Heart left ventricle (tissue), 16 donors: Measurements from ENCODE around the gene TLL1. TPM values are rescaled to one million over a fixed set of nuclear protein-coding genes. Genes with fewer than 3 reads are reported as not detected.

Source experiments
- ATAC-seq, 4 donors: fragments of 200-7000 bp; cut with Tn5 transposase; one replicate each; pipeline ENCODE4 v1.9.1; 2020 to 2022; ENCODE audit warnings: moderate library complexity in 4 of 4, mild to moderate bottlenecking in 3 of 4, moderate number of reproducible peaks in 1 of 4
- DNase-seq, 5 donors: peaks; one replicate each; pipeline ENCODE4 v3.0.0-alpha.2; 2020
- H3K27ac ChIP-seq, 12 donors: fragments of 200-600 bp; sonication (generic) in 4 of 12; one replicate each; pipeline versions ENCODE4 v1.5.0 to v1.8.0; 2016 to 2022; ENCODE audit warnings: mild to moderate bottlenecking in 2 of 12
- H3K27me3 ChIP-seq, 9 donors: fragments of 200-600 bp; sonication (generic) in 2 of 9; one replicate each; pipeline versions ENCODE4 v1.5.1 to v1.8.0; 2016 to 2022; ENCODE audit warnings: mild to moderate bottlenecking in 3 of 9
- H3K36me3 ChIP-seq, 9 donors: fragments of 200-600 bp; sonication (generic) in 2 of 9; one replicate each; pipeline versions ENCODE4 v1.5.0 to v1.8.0; 2018 to 2022; ENCODE audit warnings: mild to moderate bottlenecking in 2 of 9
- H3K4me1 ChIP-seq, 12 donors: fragments of 200-600 bp; sonication (generic) in 4 of 12; one replicate each; pipeline versions ENCODE4 v1.5.0 to v1.8.0; 2016 to 2022; ENCODE audit warnings: mild to moderate bottlenecking in 3 of 12
- H3K4me3 ChIP-seq, 12 donors: fragments of 200-600 bp; sonication (generic) in 4 of 12; one replicate each; pipeline versions ENCODE4 v1.5.0 to v1.8.0; 2017 to 2022; ENCODE audit warnings: mild to moderate bottlenecking in 9 of 12, moderate library complexity in 4 of 12
- H3K9me3 ChIP-seq, 12 donors: fragments of 200-600 bp; sonication (generic) in 4 of 12; one replicate each; pipeline versions ENCODE4 v1.5.0 to v1.8.0; 2016 to 2022; ENCODE audit warnings: mild to moderate bottlenecking in 1 of 12
- CTCF ChIP-seq, 12 donors: fragments of 200-600 bp; sonication (generic) in 4 of 12; IDR thresholded peaks; one replicate each; pipeline versions ENCODE4 v1.5.0 to v1.8.0; 2018 to 2022; ENCODE audit warnings: antibody characterized with exemption in 12 of 12, mild to moderate bottlenecking in 5 of 12
- POLR2A ChIP-seq, 2 donors: fragments of 450-650 bp; IDR thresholded peaks; one replicate each; pipeline ENCODE4 v1.6.1; 2017; ENCODE audit warnings: antibody characterized with exemption in 2 of 2, mild to moderate bottlenecking in 2 of 2, moderate library complexity in 2 of 2
- WGBS, 4 donors: extraction: QIAGEN DNeasy Blood & Tissue Kit in 2 of 4; methylation state at CpG; one replicate each; pipeline versions ENCODE4 v1.1.5 to v1.1.7; 2013 to 2018; 5-methylcytosine and 5-hydroxymethylcytosine counted together
- intact Hi-C, 10 donors: fragments of 100-400 bp; cut with DNase I; formaldehyde crosslinking; loops; one replicate each; pipeline versions ENCODE4 v1.11.1 to v1.14.2; 2022
- polyA plus RNA-seq, 2 donors: library from polyadenylated mRNA; stranded (reverse); fragments of 200-250 nt; gene quantifications; one replicate each; pipeline ENCODE4 v1.2.3, GENCODE V29; 2013
- total RNA-seq, 9 donors: library from RNA; depleted of rRNA in 2 of 9; stranded (reverse); fragments of >200 nt in 2 of 9; fragmentation: NEBNext Ultra II Directional in 3 of 9; extraction: Animal tissue kit (Norgen Biotek cat#: 25700) in 3 of 9; gene quantifications; one replicate each; pipeline versions ENCODE4 v1.1.0 to v1.2.4, GENCODE V29; 2016 to 2023
- donor health status: ischemic (EF 13 %, LVEDD 7.1; RV severe dilation, severe dysfunction).
- donor health status: healthy with polysubstance abuse.
- donor health status: DM: no; HTN: yes; CAD: no.
- donor health status: DM: no; HTN: no; CAD: no.
- donor health status: ischemic (EF 25% LVEDD 6.9; RV normal size, moderate dysfunction).
- donor health status: ischemic (EF 25% LVEDD 5.7; RV mildly dilated, moderate dysfunction).
- donor health status: healthy.
- donor health status: DM: yes; HTN: yes; CAD: no.
- donor health status: ischemic (EF 35%, LVEDD 5.7; RV mildly dilated, moderate dysfunction).
- donor health status: nonischemic (EF 11% LVEDD 7.7; RV severe dilation, severe dysfunction).
- donor health status: DM: yes; HTN: yes; CAD: no.
- donor health status: PGD.
- donor health status: ischemic (EF 29% LVEDD 5.4; RV normal size, mild dysfunction).
- donor health status: nonischemic (EF 23%, LVEDD 6.1; RV moderate dilation, normal function).

The TLL1 gene
- total and polyA plus RNA-seq, 11 donors: 0.08 to 4.5 (median 1.2) TPM

- WGBS, 4 donors: 93 to 96% (median 94%) methylated on average over 3 of the region's 3 CpGs
- no peak for ATAC-seq
- Histone ChIP-seq H3K4me3 (no peak overlapping the region), H3K36me3 (no peaks in the 10 kb centered on the region), H3K27me3 (no peaks in the 10 kb centered on the region), H3K9me3 (peaks cover 0 to 14% (median 0%) of the 10 kb centered on the region in 12 donors), H3K4me1 (no peaks in the 10 kb centered on the region), H3K27ac (no peak overlapping the region)
- no peak for DNase-seq
- TF ChIP-seq CTCF (IDR thresholded peaks at IDR 0.05) (no peak), POLR2A (IDR thresholded peaks at IDR 0.05) (no peak)
- intact Hi-C loops: no loop called here
Measured at GRCh38 chr4:165947019-165947418, 74.0 kb downstream of the TLL1 start.

- H3K27ac ChIP-seq: no peak overlapping the region
- no peaks in the 10 kb centered on the region for H3K36me3 ChIP-seq
- H3K9me3 ChIP-seq: peaks cover 0 to 36% (median 10%) of the 10 kb centered on the region in 12 donors
- intact Hi-C loops: no loop called here
- TF ChIP-seq CTCF (IDR thresholded peaks at IDR 0.05) (no peak), POLR2A (IDR thresholded peaks at IDR 0.05) (no peak)
- no peak for DNase-seq
- 74 to 81% (median 78%) methylated on average over 4 of the region's 4 CpGs for WGBS, 4 donors
- no peaks in the 10 kb centered on the region for H3K4me1 ChIP-seq
- no peaks in the 10 kb centered on the region for H3K27me3 ChIP-seq
- H3K4me3 ChIP-seq: no peak overlapping the region
- no peak for ATAC-seq
Measured at GRCh38 chr4:165953181-165953580, 80.1 kb downstream of the TLL1 start.

- Histone ChIP-seq H3K9me3 (peaks cover 0 to 41% (median 8%) of the 10 kb centered on the region in 12 donors), H3K4me1 (no peaks in the 10 kb centered on the region), H3K36me3 (no peaks in the 10 kb centered on the region), H3K4me3 (no peak overlapping the region), H3K27me3 (no peaks in the 10 kb centered on the region), H3K27ac (no peak overlapping the region)
- intact Hi-C loops: no loop called here
- 66 to 73% (median 69%) methylated on average over 2 of the region's 2 CpGs for WGBS, 4 donors
- TF ChIP-seq POLR2A (IDR thresholded peaks at IDR 0.05) (no peak), CTCF (IDR thresholded peaks at IDR 0.05) (no peak)
- no peak for ATAC-seq
- no peak for DNase-seq
Measured at GRCh38 chr4:165963621-165964020, 90.6 kb downstream of the TLL1 start.

- no peak for ATAC-seq
- no peaks in the 10 kb centered on the region for H3K36me3 ChIP-seq
- no peaks in the 10 kb centered on the region for H3K4me1 ChIP-seq
- H3K27ac ChIP-seq: no peak overlapping the region
- intact Hi-C loops: no loop called here
- TF ChIP-seq POLR2A (IDR thresholded peaks at IDR 0.05) (no peak), CTCF (IDR thresholded peaks at IDR 0.05) (no peak)
- WGBS, 4 donors: 90 to 93% (median 91%) methylated on average over 5 of the region's 5 CpGs
- no peak for DNase-seq
- no peak overlapping the region for H3K4me3 ChIP-seq
- H3K27me3 ChIP-seq: no peaks in the 10 kb centered on the region
- peaks cover 0 to 38% (median 8%) of the 10 kb centered on the region in 12 donors for H3K9me3 ChIP-seq
Measured at GRCh38 chr4:165964591-165964990, 91.6 kb downstream of the TLL1 start.
